RWPE1 (cell line): Measurements from ENCODE around the gene SYTL4.
"Not testable (repeated sequence)": the region's sequence is repeated elsewhere in the genome, so short reads cannot be mapped to it uniquely, and the experiment has no call there.

Experiments
- CTCF ChIA-PET: fragments of 350-600 bp; sonication (Branson Sonifier 250); formaldehyde crosslinking; extraction: SDS; loops from one replicate; lab custom pipeline; 2021; lab: Yijun Ruan, JAX
- POLR2A ChIA-PET: fragments of 400-600 bp; formaldehyde crosslinking; extraction: SDS; loops from one replicate; lab custom pipeline; 2020; ENCODE audit warnings: antibody characterized with exemption; ENCODE audit not compliant: low non-redundant PET; lab: Yijun Ruan, JAX
- DNase-seq: peaks from one replicate; pipeline ENCODE4 v3.0.0; 2012; ENCODE audit warnings: low spot score
- H3K27ac ChIP-seq: fragments of 450-650 bp; 2 replicates; pipeline ENCODE4 v1.5.1; 2017
- TF ChIP-seq, protein P1 (sequence below): fragments of 450-650 bp; conservative IDR thresholded peaks from 2 replicates; pipeline ENCODE4 v1.5.1; 2017; ENCODE audit warnings: low read depth, mild to moderate bottlenecking

The SYTL4 gene

DNA sequence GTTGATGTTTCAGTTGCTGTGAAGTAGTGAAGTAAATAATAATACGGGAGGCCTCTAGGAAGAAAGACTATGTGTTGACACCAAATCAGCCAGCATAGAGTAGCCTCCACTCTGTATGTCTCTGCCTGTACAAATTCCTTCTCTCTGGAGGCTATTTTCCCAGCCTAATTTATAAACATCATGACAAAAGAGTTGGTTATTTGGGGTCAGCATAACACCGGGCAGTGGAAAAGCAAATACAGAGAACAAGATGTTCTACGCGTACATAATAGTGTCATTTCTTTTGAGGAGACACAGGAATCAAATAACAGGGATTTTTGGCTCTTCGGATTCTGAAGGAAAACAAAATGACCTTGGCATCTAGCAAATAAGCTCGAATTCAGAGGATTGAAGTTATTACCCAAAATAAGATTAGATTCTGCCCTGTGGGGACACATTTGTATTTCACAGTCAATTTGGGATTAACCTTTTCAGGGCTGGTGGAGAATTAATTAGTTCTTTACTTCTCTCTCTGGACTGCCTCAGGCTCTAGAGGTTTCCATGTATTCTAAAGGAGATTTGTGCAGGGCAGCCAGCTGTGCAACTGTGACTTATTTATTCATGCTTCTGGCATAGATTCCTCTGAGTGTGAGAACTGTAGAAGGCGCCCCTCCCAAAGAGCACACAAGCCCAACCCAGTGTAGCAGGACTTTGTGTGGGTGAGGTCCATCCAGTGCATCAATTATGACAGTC, 14.1 kb upstream of the SYTL4 start:
- H3K27ac ChIP-seq, result no peak overlapping the region
- ChIA-PET POLR2A (no interaction called here), CTCF (no interaction called here)
- DNase-seq, result no peak
- TF ChIP-seq, protein P1, sequence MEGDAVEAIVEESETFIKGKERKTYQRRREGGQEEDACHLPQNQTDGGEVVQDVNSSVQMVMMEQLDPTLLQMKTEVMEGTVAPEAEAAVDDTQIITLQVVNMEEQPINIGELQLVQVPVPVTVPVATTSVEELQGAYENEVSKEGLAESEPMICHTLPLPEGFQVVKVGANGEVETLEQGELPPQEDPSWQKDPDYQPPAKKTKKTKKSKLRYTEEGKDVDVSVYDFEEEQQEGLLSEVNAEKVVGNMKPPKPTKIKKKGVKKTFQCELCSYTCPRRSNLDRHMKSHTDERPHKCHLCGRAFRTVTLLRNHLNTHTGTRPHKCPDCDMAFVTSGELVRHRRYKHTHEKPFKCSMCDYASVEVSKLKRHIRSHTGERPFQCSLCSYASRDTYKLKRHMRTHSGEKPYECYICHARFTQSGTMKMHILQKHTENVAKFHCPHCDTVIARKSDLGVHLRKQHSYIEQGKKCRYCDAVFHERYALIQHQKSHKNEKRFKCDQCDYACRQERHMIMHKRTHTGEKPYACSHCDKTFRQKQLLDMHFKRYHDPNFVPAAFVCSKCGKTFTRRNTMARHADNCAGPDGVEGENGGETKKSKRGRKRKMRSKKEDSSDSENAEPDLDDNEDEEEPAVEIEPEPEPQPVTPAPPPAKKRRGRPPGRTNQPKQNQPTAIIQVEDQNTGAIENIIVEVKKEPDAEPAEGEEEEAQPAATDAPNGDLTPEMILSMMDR, result no peak

GRCh38 chrX:100745205-100745604, 13.3 kb upstream of the SYTL4 start:
- TF ChIP-seq, protein P1, result no peak
- no peak overlapping the region for H3K27ac ChIP-seq
- CTCF ChIA-PET, result interaction anchor here (1.2 kb wide), 1 partner anchor 23 kb away, joined by 3 read pairs; no protein-coding TSS in a partner anchor
- DNase-seq, result no peak
- POLR2A ChIA-PET, result no interaction called here

DNA sequence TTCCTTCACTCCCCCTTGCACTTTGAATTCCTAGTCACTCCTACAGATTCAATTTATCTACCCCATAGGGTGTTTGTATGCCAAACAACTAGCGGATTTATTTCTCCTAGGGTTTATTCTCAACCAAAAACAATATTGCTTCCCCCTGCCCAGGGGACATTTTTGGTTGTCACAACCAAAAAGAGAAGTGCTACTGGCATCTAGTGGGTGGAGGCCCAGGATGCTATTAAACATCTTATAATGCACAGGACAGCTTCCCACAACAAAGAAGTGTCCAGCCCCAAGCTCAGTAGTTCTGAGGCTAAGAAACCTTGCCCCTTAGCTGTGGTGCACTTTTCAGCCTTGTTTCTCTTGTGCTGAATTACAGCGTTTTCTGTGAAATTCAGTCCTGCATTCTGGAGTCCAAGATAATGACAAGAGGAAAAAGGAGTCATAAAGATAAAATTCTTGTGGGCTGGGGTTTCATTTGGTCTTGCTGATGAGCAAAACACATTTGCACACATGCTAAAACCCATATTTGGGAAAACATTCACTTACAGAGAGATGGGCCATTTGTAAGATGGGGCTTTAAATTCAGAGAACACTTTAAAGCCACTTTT, 11.2 kb upstream of the SYTL4 start:
- ChIA-PET CTCF (no interaction called here), POLR2A (no interaction called here)
- no peak for DNase-seq
- TF ChIP-seq, protein P1, result no peak
- no peak overlapping the region for H3K27ac ChIP-seq

GRCh38 chrX:100724006-100724405, 7.9 kb downstream of the SYTL4 start:
- CTCF ChIA-PET, result not testable (repeated sequence)

GRCh38 chrX:100721328-100721727, 10.6 kb downstream of the SYTL4 start:
- POLR2A ChIA-PET, result no interaction called here
- TF ChIP-seq, protein P1, result no peak
- CTCF ChIA-PET, result no interaction called here
- H3K27ac ChIP-seq, result no peak overlapping the region
- no peak for DNase-seq

More at GRCh38 chrX:100724006-100724405, 7.9 kb downstream of the SYTL4 start:
- DNase-seq, H3K27ac ChIP-seq, POLR2A ChIA-PET: not testable (repeated sequence)

- TF ChIP-seq, protein P1, result no peak
- ChIA-PET CTCF (interaction anchor here (0.6 kb wide), 2 partner anchors 46 to 60 kb away, joined by 3 read pairs; no protein-coding TSS in a partner anchor), POLR2A (no interaction called here)
- no peak for DNase-seq
- no peak overlapping the region for H3K27ac ChIP-seq
These were observed 11.6 kb downstream of the SYTL4 start for GRCh38 chrX:100720301-100720700.

- DNase-seq, result no peak
- CTCF ChIA-PET, result interaction anchor here (1.3 kb wide), 1 partner anchor 50 kb away, joined by 5 read pairs; no protein-coding TSS in a partner anchor
- no peak overlapping the region for H3K27ac ChIP-seq
- TF ChIP-seq, protein P1, result no peak
- POLR2A ChIA-PET, result no interaction called here
These were observed 12.8 kb downstream of the SYTL4 start for GRCh38 chrX:100719139-100719538.
